HG03159 (cell line): ENCODE measurements around the gene TPCN1.

ENCODE experiments used
- ATAC-seq: cut with Tn5 transposase; IDR thresholded peaks from one replicate; pipeline ENCODE4 v1.9.1; 2021; ENCODE audit warnings: mild to moderate bottlenecking, moderate library complexity; ENCODE audit not compliant: unreplicated experiment

TPCN1 gene

DNA sequence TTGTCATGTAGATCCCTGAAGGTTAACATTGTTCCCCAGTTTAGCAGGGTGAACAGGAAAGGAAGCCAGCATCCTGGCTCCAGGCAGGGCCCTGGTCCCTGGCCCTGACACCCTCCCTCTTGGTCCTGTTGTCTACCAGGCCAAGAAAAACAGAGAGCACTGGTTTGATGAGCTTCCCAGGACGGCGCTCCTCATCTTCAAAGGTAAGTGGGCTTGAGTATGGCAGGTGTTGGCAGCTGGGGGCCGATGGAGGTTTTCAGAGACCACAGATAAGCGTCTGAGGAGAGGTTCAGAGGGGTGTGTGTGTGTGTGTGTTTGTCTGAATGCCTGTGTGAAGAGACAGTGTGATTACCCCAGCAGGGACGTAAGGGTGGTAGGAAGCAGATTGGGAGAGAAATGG is 57.4 kb downstream of the TPCN1 start:
- no peak for ATAC-seq

GRCh38 chr12:113284751-113285150 is 63.5 kb downstream of the TPCN1 start:
- no peak for ATAC-seq

- ATAC-seq: no peak
Observed at GRCh38 chr12:113285679-113286610, 64.7 kb downstream of the TPCN1 start.

GRCh38 chr12:113286712-113287111 is 65.4 kb downstream of the TPCN1 start:
- ATAC-seq: no peak

GRCh38 chr12:113287146-113287898 is 66.1 kb downstream of the TPCN1 start:
- ATAC-seq: no peak

GRCh38 chr12:113287899-113288282 is 66.6 kb downstream of the TPCN1 start:
- ATAC-seq: no peak

DNA sequence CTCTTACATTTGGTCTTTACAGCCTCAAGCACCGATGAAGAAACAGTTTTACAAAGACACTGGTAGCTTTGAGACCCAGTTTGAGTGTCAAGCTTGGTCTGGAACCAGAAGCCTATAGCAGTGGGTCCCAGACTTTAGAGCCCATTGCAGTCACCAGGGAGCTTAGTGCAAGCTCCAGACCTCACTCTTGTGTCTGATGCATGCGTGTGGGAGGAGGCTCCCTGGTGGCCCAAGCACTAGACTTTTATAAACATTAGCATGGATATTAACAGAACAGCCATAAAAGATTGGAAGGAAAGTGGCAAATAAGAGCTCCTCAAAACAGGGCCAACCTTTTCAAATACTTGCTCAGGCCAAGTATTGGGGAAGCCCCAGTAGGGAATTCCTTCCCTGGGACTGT is 68.1 kb downstream of the TPCN1 start:
- no peak for ATAC-seq

DNA sequence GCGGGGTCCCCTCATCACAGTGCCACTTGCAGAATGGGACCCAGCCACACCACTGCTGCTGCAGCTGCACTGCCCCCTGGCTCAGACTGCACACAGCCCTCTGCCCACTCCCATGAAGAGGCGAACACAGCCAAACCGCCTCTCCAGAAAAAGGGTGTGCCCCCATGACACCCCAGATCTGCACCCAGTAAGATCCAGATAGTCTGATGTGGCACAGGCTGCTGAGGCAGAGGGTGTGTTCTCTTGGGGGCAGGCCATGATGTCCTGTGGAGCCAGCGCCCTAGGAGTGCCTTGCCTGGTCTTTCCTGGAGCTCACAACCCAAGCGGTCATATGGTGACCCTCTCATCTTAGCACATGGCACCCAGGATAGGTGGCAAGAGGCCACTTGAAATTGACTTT is 69.2 kb downstream of the TPCN1 start:
- no peak for ATAC-seq

GRCh38 chr12:113291586-113291985 is 70.3 kb downstream of the TPCN1 start:
- ATAC-seq: no peak

GRCh38 chr12:113292091-113292490 is 70.8 kb downstream of the TPCN1 start:
- no peak for ATAC-seq

- no peak for ATAC-seq
Observed at GRCh38 chr12:113292547-113292946, 71.3 kb downstream of the TPCN1 start.

- no peak for ATAC-seq
Observed at GRCh38 chr12:113293100-113293499, 71.8 kb downstream of the TPCN1 start.

GRCh38 chr12:113295886-113296556 is 74.8 kb downstream of the TPCN1 start:
- no peak for ATAC-seq

DNA sequence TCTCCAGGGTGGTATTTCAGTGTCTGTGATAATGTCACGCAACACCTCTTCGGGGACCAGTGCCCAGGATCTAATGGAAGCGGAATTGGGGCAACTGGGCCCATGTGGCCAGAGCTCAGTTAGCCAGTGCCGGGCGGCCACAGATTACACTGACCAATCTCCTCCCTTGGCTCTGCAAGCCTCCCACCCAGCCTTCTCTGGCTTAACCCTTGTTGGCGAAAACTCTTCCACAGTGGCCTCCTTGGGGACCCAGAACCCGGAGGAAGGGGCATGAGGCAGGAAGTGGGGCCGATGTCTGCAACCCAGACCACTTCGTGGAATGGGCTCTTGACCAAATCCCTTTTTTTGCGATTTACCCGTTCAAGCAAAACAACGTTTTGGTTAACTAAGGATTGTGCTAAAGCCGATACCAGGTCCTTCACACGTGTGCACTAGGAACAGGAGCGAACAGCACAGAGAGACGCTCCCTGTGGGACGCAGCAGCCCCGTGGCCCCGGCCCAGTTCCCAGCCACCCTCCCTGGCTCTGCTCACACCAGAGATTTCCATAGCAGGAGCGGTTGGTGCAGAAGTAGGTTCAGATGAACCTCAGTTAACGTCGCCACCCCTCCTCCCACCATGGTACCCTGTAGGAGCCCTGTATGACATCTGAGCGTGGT is 75.4 kb downstream of the TPCN1 start:
- ATAC-seq: no peak

- ATAC-seq: no peak
Observed at GRCh38 chr12:113297214-113297587, 75.9 kb downstream of the TPCN1 start.

DNA sequence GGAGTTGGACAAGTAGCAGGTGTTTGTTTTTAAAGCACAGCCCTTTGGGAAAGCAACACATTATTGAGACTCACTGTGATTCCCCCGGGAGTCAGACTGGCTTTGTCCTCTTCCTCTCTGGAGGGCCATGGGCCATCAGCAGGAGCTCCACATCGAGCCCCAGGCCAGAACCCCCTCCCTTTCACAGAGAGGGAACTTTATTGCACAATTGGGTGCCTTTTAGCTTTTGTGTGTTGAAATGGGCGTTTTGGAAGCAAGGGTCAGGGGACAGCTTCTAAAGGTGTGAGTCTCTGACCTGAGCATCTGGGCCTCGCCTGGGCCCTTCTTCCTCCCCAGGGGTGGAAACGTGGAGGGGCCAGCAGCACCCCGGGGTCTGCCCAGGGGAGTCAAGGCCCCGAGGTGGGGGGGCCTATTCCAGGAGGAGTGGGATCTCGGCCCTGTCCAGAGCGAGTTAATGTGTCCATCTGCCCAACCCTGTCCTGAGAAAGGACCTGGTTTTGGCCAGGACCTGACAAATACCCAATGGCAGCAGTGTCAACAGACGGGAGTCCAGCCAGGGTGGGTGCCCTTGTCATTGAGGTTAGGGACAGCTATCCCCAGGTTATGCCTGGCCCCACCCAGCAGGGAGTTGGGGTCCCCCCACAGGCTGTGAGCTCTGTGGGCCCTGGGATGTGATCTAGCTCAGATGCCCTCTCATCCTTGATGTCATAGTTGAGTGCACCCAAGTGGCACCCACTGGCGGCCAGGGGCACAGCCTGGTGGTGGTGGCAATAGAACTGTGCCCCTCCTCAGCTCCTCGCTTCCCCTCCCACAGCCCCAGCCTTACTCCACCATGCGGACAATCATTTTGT is 76.6 kb downstream of the TPCN1 start:
- ATAC-seq: no peak

DNA sequence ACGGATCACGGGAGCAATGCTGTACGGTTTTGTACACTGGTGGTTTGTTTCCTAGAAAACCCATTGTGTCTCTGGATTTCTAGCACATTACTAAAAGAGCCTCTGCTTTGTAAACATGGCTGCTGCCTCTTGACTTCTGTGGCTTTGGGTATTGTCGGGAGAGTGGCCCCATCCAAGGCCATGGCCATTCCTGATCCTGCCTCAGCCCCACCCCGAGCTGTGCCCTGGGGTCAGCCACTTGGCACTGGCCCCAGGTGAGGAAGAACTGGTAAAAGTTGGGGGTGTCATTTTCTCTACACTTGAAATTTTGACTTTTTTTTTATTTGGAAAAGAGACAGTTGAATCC is 77.2 kb downstream of the TPCN1 start:
- no peak for ATAC-seq

GRCh38 chr12:113298861-113299545 is 77.7 kb downstream of the TPCN1 start:
- ATAC-seq: no peak

- ATAC-seq: no peak
Observed at GRCh38 chr12:113299619-113300237, 78.5 kb downstream of the TPCN1 start.
